Immature natural killer cell (primary cell): Measurements from ENCODE around the gene SRCIN1. TPM values are rescaled to one million over a fixed set of nuclear protein-coding genes. Genes with fewer than 3 reads are reported as not detected.
"Not testable (repeated sequence)": the region's sequence is repeated elsewhere in the genome, so short reads cannot be mapped to it uniquely, and the experiment has no call there.

Experiments
- DNase-seq, 3 donors: peaks; one replicate each; pipeline ENCODE4 v3.0.0; 2022; ENCODE audit warnings: mixed read lengths in 1 of 3
- H3K27ac Mint-ChIP-seq, 6 donors: one replicate each; pipeline ENCODE4 v1.8.0; 2020; ENCODE audit warnings: mixed read lengths in 6 of 6, mild to moderate bottlenecking in 5 of 6, inconsistent platforms in 4 of 6, moderate library complexity in 3 of 6
- H3K27me3 Mint-ChIP-seq, 3 donors: one replicate each; pipeline ENCODE4 v1.8.0; 2020 to 2021; ENCODE audit warnings: low read depth in 3 of 3, mild to moderate bottlenecking in 3 of 3, mixed read lengths in 3 of 3, moderate library complexity in 3 of 3, inconsistent platforms in 1 of 3
- H3K36me3 Mint-ChIP-seq, 3 donors: one replicate each; pipeline ENCODE4 v1.8.0; 2020; ENCODE audit warnings: mixed read lengths in 3 of 3, inconsistent platforms in 2 of 3, mild to moderate bottlenecking in 2 of 3
- H3K4me1 Mint-ChIP-seq, 2 donors: one replicate each; pipeline ENCODE4 v1.8.0; 2020; ENCODE audit warnings: inconsistent platforms in 2 of 2, mild to moderate bottlenecking in 2 of 2, mixed read lengths in 2 of 2, moderate library complexity in 1 of 2
- H3K4me3 Mint-ChIP-seq, 5 donors: one replicate each; pipeline ENCODE4 v1.8.0; 2020; ENCODE audit warnings: mild to moderate bottlenecking in 5 of 5, mixed read lengths in 5 of 5, inconsistent platforms in 3 of 5, moderate library complexity in 3 of 5
- H3K9me3 Mint-ChIP-seq, 6 donors: one replicate each; pipeline ENCODE4 v1.8.0; 2020; ENCODE audit warnings: mild to moderate bottlenecking in 6 of 6, mixed read lengths in 6 of 6, inconsistent platforms in 4 of 6, moderate library complexity in 3 of 6
- polyA plus RNA-seq, 3 donors: library from polyadenylated mRNA; unstranded; fragments of 300-500 nt; fragmentation: Illumina TruSeq; gene quantifications; one replicate each; pipeline ENCODE4 v1.2.3, GENCODE V29; 2021

SRCIN1 gene
- polyA plus RNA-seq, 3 donors from 2014 or later: not detected

- Mint-ChIP-seq H3K9me3 (no peaks in the 10 kb centered on the region), H3K36me3 (no peaks in the 10 kb centered on the region), H3K27me3 (peaks cover 0 to 13% (median 8%) of the 10 kb centered on the region in 3 donors), H3K4me1 (no peaks in the 10 kb centered on the region), H3K4me3 (peak overlapping the region in 1 of 5 donors; percentile 29), H3K27ac (no peak overlapping the region)
- no peak for DNase-seq
Measured at GRCh38 chr17:38625482-38625881, 19.7 kb upstream of the SRCIN1 start.

GRCh38 chr17:38624782-38625355 lies 19.1 kb upstream of the SRCIN1 start:
- not testable (repeated sequence) for DNase-seq, H3K36me3 Mint-ChIP-seq, H3K4me1 Mint-ChIP-seq, H3K27ac Mint-ChIP-seq, H3K9me3 Mint-ChIP-seq
- Mint-ChIP-seq H3K4me3 (peak overlapping the region in 1 of 5 donors; percentile 69), H3K27me3 (peaks cover 0 to 13% (median 8%) of the 10 kb centered on the region in 3 donors)

GRCh38 chr17:38621538-38621937 lies 15.8 kb upstream of the SRCIN1 start:
- Mint-ChIP-seq H3K36me3 (no peaks in the 10 kb centered on the region), H3K27ac (no peak overlapping the region), H3K9me3 (no peaks in the 10 kb centered on the region), H3K4me3 (no peak overlapping the region), H3K27me3 (peaks cover 3 to 13% (median 6%) of the 10 kb centered on the region in 3 donors), H3K4me1 (no peaks in the 10 kb centered on the region)
- no peak for DNase-seq

GRCh38 chr17:38620551-38621277 lies 15.0 kb upstream of the SRCIN1 start:
- Mint-ChIP-seq H3K27me3 (peaks cover 6 to 13% (median 7%) of the 10 kb centered on the region in 3 donors), H3K36me3 (no peaks in the 10 kb centered on the region), H3K27ac (no peak overlapping the region), H3K9me3 (no peaks in the 10 kb centered on the region), H3K4me1 (no peaks in the 10 kb centered on the region), H3K4me3 (no peak overlapping the region)
- DNase-seq: no peak

- Mint-ChIP-seq H3K4me3 (no peak overlapping the region), H3K27me3 (peaks cover 4 to 13% (median 7%) of the 10 kb centered on the region in 3 donors), H3K9me3 (no peaks in the 10 kb centered on the region), H3K27ac (no peak overlapping the region), H3K4me1 (no peaks in the 10 kb centered on the region), H3K36me3 (no peaks in the 10 kb centered on the region)
- no peak for DNase-seq
Measured at GRCh38 chr17:38619937-38620550, 14.3 kb upstream of the SRCIN1 start.

GRCh38 chr17:38619451-38619795 lies 13.7 kb upstream of the SRCIN1 start:
- no peaks in the 10 kb centered on the region for H3K36me3 Mint-ChIP-seq
- no peak overlapping the region for H3K4me3 Mint-ChIP-seq
- no peak for DNase-seq
- no peaks in the 10 kb centered on the region for H3K4me1 Mint-ChIP-seq
- peaks cover 4 to 11% (median 7%) of the 10 kb centered on the region in 3 donors for H3K27me3 Mint-ChIP-seq
- H3K9me3 Mint-ChIP-seq: no peaks in the 10 kb centered on the region
- no peak overlapping the region for H3K27ac Mint-ChIP-seq

- Mint-ChIP-seq H3K27me3 (peaks cover 4 to 13% (median 7%) of the 10 kb centered on the region in 3 donors), H3K9me3 (no peaks in the 10 kb centered on the region), H3K27ac (no peak overlapping the region), H3K4me3 (no peak overlapping the region), H3K4me1 (no peaks in the 10 kb centered on the region), H3K36me3 (no peaks in the 10 kb centered on the region)
- no peak for DNase-seq
Measured at GRCh38 chr17:38617967-38618760, 12.4 kb upstream of the SRCIN1 start.

GRCh38 chr17:38617074-38617860 lies 11.5 kb upstream of the SRCIN1 start:
- Mint-ChIP-seq H3K4me3 (no peak overlapping the region), H3K9me3 (no peaks in the 10 kb centered on the region), H3K4me1 (no peaks in the 10 kb centered on the region), H3K27me3 (peaks cover 4 to 15% (median 7%) of the 10 kb centered on the region in 3 donors), H3K36me3 (no peaks in the 10 kb centered on the region), H3K27ac (no peak overlapping the region)
- DNase-seq: no peak

- H3K27ac Mint-ChIP-seq: no peak overlapping the region
- no peak for DNase-seq
- no peak overlapping the region for H3K4me3 Mint-ChIP-seq
- H3K36me3 Mint-ChIP-seq: no peaks in the 10 kb centered on the region
- H3K4me1 Mint-ChIP-seq: no peaks in the 10 kb centered on the region
- H3K27me3 Mint-ChIP-seq: peaks cover 4 to 20% (median 11%) of the 10 kb centered on the region in 3 donors
- H3K9me3 Mint-ChIP-seq: no peaks in the 10 kb centered on the region
Measured at GRCh38 chr17:38616361-38616760, 10.6 kb upstream of the SRCIN1 start.

- Mint-ChIP-seq H3K27me3 (peaks cover 9 to 20% (median 19%) of the 10 kb centered on the region in 3 donors), H3K4me1 (no peaks in the 10 kb centered on the region), H3K27ac (no peak overlapping the region), H3K4me3 (no peak overlapping the region), H3K9me3 (no peaks in the 10 kb centered on the region), H3K36me3 (no peaks in the 10 kb centered on the region)
- no peak for DNase-seq
Measured at GRCh38 chr17:38613981-38614779, 8.4 kb upstream of the SRCIN1 start.

GRCh38 chr17:38613525-38613980 lies 7.8 kb upstream of the SRCIN1 start:
- Mint-ChIP-seq H3K9me3 (no peaks in the 10 kb centered on the region), H3K36me3 (no peaks in the 10 kb centered on the region), H3K27ac (no peak overlapping the region), H3K27me3 (peaks cover 10 to 24% (median 20%) of the 10 kb centered on the region in 3 donors), H3K4me1 (no peaks in the 10 kb centered on the region), H3K4me3 (no peak overlapping the region)
- DNase-seq: no peak

GRCh38 chr17:38611872-38612376 lies 6.2 kb upstream of the SRCIN1 start:
- Mint-ChIP-seq H3K27ac (no peak overlapping the region), H3K27me3 (peaks cover 19 to 35% (median 25%) of the 10 kb centered on the region in 3 donors), H3K9me3 (no peaks in the 10 kb centered on the region), H3K4me3 (no peak overlapping the region), H3K4me1 (peaks cover 0 to 6% of the 10 kb centered on the region in 2 donors), H3K36me3 (no peaks in the 10 kb centered on the region)
- no peak for DNase-seq
